Loucy (cell line): ENCODE measurements around the gene TAS1R3.

Experiments used
- CTCF ChIP-seq: fragments of 200-600 bp; sonication (generic); conservative IDR thresholded peaks from 2 replicates; pipeline ENCODE4 v1.5.1; 2014; ENCODE audit warnings: mild to moderate bottlenecking, antibody characterized with exemption, low read length
- EZH2phosphoT487 ChIP-seq: fragments of 200-600 bp; IDR thresholded peaks from 2 replicates; pipeline ENCODE4 v1.6.1; 2018; ENCODE audit warnings: antibody characterized with exemption, mild to moderate bottlenecking, moderate library complexity, borderline replicate concordance

GRCh38 chr1:1351511-1352427 lies 20.7 kb downstream of the TAS1R3 start:
- no peak for TF ChIP-seq CTCF
- no peak for TF ChIP-seq EZH2phosphoT487
